ELF-1 (cell line): ENCODE measurements around the gene CLIC3.
"Not testable (repeated sequence)": the region's sequence is repeated elsewhere in the genome, so short reads cannot be mapped to it uniquely, and the experiment has no call there.

Experiments
- DNase-seq: peaks from one replicate; pipeline ENCODE4 v3.0.0-alpha.2; 2016; ENCODE audit warnings: low read depth, low spot score

CLIC3 gene, protein sequence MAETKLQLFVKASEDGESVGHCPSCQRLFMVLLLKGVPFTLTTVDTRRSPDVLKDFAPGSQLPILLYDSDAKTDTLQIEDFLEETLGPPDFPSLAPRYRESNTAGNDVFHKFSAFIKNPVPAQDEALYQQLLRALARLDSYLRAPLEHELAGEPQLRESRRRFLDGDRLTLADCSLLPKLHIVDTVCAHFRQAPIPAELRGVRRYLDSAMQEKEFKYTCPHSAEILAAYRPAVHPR

DNA sequence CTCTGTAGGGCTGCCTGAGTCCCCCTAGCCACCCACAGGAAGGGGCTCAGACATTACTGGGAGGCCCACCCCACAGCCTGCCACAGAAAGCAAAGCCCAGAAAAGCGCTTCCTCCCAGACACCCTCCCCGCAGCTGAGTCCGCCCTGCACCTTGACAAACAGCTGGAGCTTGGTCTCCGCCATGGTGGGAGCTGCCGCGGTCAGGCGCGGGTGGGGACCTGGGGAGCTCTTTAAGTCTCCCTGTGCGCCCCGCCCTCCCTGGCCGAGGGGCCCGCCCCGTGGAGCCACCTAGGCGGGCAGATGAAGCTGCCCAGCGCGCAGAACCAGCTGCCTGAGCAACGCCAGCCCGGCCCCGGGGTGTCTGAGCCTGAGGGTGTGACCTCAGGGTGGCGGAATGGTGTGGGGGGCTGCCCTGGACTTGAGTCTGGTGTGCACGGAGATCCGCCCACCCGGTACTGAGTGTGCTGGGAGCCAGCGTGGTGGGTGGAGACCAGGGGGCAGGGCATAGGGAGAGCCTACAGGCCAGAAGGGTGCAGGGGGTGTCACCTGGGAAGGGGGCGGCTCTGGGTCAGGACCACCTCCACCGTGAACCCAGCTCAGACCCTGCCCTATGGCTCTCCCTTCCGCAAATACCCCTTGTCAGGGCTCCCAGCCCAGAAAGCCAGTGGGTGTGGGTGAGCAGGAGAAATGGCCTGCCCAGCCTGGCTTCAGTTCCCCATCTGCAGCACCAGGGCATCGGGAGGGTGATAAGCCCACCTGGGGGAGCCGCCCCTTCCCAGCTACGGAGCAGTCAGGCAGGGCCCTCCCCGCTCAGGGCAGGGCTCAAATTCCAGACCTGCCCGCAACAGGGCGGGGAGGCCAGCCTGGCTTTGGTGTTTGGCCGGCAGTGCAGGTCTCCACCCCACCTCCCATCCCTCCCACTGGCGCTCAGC, at the start of gene CLIC3:
Gene CLIC3, minus strand, starts transcription at position 208 of the 932 bp plus-strand sequence. Its CDS starts 25 bp downstream, at position 183.
- peak; percentile 57 for DNase-seq

DNA sequence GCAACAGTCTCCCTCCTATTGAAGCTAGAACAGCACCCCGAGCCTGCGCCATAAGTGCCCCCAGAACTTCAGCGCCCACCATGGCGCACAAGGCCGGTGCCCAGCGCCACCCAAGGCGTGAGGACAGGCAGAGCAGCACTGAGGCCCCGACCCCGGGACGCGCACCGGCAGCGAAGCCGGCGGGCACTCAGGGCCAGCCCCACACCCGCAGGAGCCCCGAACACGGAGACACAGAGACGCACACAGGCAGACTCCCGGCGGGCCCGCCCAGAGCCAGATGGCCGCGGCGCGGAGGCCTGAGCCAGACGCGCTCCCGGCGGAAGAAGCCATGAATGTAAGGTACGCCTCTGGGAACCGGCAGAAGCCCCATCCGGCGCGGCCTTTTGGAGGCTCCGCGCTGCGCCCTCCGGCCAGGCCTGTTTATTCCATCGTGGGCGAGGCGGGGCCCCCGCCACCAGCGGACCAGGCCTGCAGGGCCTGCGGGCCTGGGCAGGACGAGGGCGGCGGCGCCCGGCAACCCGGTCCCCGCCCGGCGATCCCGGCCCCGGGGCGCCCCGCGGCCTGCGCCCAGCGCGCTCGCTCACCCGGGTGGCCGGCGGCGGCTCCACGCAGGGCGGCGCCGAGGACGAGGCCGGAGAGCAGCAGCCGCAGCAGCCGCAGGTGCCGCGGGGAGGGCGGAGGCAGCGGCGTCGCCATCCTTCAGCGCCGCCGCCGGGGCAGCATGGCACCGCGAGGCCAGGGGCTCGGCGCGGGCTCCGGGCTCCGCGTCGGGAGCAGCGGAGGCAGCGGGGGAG, 49.1 kb upstream of the CLIC3 start:
- peak; percentile 31 for DNase-seq

DNA sequence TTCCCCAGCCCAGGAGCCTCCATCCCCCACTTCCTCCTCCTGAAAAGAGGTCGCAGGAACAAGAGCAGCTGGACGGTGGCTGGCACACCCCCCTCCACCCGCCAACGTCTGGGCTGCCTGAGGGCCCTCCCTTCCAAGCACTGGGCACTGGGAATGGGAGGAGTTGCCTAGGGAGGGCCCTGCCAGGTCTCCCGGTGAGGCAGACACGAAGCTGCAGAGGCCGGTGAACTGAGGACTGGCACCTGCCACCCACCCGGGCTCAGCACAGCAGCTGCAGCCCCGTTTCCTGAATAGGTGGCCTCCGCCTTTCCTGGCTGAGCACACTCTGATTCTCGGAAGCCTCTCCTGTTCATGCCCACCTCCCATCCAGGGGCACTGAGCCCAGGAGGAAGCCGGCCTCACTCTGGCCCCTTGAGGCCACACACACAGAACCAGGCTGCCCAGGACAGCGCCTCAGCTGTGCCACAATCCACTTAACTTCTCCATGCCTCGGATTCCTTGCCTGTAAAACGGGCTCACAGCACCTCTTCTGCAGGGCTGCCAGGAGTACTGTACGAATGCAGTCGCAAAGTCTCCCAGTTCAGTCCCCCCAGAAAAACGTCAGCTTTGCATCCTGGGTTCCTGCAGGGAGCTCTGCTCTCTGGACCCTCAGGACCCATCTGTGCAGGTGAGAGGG, 48.3 kb upstream of the CLIC3 start:
- no peak for DNase-seq

DNA sequence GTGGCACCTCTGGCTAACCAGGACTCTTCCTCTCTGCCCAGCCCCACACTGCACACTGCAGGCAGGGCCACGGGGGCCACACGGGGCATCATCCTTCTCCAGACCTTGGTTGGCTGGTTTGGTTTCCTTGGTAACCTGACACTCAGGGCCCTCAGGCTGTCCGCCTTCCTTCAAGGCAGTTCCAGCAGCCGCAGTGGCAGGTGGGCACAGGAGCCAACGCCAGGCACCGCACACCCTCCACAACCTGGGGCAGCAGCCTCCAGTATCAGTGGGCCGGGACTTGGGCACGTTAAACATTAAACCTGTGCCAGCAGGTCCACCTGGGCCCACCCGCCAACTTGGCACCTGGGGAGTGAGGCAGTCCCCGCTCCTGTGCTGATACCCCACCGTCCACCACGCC, 47.7 kb upstream of the CLIC3 start:
- DNase-seq, result no peak

DNA sequence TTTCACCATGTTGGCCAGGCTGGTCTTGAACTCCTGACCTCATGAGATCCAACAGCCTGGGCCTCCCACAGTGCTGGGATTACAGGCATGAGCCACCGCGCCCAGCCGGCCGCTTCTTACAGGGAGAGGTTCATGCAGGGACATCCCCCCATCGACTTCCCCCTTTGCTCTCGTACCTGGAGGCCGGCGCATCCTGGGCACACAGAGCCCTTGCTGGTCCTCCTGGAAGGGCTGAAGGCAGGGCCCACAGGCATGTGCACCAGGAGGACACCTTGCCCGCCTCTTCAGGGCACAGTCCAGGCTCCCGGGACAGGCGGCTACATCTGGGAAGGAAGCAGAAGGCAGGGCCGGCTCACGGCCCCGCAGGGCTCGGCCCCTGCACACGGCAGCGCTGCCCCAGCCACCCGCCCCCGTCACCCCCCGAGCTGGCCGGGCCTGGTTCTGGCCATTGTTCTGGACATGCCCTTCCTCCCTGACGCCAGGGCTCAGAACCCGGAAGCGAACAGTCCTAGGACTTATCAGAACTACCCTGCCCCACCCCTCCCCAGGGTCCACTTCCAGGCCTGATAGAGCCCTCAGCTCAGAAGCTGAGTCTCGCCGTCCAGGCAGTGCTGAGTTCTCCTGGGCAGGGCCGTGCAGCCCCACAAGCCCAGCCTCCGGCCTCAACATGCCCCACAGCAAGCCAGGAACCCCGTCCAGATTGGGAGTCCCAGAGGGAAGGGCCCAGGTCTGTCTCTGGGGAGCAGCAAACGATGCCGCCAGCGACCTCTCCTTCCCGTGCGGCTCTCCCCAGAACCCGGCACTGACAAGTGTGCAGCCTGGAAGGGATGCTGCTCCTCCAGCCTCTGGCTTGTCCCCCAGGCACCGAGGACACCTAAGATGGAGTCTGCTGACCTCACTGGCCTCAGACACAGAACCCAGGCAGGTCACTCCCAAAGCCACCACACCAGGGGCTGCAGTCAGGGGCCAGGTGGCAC, 46.7 kb upstream of the CLIC3 start:
- DNase-seq, result no peak

DNA sequence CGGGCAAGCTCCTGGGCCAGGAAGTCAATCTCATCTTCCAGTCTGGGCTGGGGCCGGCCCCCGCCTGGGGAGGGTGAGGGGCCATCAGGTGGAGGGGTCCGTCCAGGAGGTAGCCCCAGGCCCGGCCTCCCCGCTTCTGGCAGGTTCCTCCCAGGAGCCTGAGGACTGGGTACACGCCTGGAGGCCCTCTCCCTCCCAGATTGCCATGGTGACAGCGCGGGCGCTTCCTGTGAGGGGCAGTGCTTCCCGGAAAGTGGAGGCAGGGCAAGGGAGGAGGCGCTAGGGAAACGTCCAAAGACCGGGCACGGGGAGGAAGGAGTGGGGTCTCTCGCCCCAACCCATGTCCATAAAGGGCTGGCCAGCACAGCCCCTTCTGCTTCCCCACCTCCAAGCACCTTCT, 44.8 kb upstream of the CLIC3 start:
- DNase-seq, result no peak

DNA sequence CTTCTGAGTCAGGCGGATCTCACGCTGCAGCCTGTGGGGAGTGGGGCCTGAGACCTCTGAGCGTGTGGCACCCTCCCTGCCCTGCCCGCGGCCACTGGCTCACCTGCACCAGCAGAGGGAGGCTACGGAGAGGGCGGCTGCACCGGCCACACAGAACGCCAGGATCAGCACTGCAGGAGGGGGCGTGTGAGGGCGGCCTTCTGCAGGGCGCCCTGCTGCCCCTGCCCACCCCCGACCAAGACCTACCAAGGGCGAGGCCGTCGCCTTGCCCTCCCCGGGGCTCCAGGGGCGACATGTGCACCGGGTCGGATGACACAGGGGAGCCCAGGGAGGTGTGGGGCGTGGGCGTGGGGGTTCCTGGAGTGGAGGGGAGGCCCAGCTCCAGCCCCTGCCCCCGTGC, 44.2 kb upstream of the CLIC3 start:
- DNase-seq, result no peak

DNA sequence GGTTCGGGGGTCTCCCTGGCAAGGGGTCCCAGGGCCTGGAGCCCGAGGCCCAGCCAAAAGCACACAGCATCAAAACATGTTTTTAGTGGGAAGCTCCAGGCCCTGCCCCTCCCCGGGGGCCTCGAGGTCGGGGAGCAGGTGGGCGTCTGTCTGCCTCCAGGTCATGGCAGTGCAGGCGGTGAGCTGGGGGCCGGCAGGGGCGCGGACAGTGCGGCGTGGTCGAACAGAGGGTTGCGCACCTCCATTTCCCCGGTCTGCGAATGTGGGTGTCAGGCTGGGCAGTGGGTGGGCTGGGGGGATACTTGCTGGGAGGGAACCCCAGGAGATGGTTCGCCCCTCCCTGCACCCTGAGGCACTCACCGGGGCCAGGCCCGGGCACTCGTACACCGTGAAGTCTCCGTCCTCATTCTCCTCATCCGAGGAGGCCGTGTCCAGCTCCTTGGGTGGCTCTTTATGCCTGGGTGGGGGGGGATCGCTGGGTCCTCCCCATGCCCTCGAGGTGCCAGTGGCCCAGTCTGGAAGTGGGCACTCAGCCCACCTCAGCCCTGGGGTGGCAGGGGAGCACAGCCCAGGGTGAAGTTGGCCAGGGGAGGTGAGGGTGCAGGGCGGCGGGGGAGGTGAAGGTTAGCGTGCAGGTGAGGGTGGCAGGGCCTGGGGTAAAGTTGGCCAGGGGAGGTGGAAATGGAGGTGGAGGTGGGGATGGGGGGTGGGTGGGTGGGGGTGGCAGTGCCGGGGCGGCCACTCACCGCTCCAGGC, 43.4 kb upstream of the CLIC3 start:
- no peak for DNase-seq

DNA sequence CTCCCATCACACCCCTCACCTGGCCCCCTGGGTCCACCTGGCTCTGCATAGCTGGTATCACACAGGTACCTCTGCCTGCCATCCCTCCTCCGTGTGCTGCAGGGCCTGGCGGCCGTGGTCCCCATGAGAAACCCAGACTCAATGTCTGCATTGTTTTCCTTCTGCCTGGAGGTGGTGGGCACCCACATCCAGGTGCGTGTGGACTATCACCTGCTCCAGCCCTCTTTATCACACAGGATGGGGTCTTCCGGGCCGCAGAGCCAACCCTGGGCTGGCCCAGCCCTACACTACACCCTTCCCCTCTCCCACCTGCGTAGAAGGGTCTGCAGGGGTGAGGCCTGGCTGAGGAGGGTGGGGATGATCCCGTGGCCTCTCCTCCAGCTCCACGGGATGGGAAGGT, 42.5 kb upstream of the CLIC3 start:
- DNase-seq, result no peak

DNA sequence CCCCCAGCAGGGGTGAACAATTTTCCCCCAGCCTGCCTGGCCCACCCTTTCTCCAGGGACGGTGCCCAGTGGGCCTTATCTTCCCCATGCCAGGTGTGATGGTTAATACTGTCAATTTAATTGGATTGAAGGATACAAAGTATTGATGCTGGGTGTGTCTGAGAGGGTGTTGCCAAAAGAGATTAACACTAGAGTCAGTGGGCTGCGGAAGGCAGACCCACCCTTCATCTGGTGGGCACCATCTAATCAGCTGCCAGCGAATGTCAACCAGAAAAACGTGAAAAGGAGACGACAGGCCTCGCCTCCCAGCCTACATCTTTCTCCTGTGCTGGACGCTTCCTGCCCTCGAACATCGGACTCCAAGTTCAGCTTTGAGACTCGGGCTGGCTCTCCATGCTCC, 41.1 kb upstream of the CLIC3 start:
- no peak for DNase-seq

DNA sequence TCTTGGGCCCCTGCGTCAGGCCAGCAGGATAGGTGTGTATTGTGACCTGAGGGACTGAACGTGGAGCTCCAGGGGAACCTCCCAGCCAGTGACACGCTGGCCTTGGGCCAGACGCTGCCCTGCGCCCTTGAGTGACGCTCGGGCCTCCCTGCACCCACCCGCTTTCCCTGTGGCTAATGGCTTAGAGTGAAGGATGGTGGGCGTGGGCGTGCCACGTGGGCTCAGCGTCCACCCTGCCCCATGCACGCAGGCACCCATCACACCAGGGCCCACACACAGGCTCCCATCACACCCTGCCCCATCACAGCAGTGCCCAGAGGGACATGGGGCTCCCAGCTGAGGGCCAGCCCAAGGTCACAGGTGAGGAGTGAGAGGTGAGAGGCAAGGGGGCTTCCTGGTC, 40.7 kb upstream of the CLIC3 start:
- DNase-seq, result no peak

DNA sequence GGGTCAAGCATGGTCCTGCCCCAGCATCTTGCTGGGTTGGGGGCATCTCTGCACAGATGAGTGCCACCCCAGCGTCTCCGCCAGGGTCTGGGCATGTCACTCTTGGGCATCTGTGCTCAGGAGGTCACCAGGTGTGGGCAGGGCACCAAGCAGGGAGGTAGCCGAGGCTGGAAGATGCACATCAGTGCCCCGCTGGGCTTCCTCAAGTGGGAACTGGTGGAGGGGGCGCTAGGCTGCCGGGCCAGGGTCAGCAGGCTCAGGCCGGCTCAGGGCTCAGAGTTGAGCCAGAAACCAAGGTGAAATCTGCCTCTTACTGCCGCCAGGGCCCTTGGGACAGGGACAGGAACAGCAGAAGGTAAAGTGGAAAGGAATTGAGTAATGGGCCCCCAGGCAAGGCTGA, 39.6 kb upstream of the CLIC3 start:
- no peak for DNase-seq

DNA sequence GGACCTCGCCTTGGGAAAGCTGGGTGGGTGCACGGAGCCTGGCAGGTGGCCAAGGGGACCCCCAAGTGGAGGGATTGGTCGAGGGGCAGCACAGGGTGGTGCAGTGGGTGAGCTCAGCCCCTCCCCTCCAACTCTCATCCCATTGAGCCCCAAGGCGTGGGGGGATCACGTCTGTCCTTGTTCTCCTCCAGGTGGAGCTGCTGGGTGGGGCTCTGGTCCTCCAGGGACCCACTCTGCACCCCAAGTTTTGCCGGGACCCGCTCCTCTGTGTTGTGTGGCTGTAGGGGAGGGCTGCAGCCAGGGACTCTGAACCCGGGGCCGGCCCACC, 39.1 kb upstream of the CLIC3 start:
- DNase-seq, result no peak

DNA sequence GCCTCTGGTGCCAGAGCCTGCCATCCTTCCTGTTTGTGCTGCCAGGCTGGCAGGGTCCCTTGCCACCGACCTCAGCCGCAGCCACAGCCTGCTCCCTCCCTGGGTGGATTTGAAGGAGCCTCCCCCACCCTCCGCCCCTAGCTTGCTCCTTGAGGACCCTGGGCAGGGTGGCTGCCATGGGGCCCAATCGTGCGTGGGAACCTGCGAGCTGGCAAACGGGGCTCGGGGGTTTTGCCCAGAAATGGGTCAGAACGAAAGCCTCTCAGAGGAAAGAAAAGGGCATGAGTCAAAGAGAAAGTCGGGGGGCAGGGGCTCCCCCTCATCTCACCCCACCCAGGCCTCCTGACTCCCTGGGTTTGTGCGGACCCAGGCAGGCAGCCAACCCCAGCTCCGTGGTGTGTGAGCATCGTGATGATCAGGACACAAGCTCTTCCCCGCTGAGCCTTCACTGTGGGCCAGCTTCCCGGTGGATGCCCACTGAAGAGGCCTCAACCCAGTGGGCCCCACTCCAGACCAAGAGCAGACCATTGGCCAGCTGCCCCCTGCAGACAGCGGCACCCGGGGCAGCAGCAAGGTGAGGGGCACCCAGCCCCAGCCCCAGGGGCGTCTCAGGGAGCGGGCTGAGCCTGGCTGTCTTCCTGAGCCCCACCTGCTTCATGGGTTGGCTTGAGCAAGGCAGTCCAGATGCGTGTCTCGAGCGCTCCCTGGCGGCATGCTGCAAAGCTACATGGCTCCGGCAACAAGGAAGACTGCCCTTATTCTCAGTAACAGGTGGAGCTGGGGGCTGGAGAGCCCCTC, 38.5 kb upstream of the CLIC3 start:
- DNase-seq, result peak; percentile 88

DNA sequence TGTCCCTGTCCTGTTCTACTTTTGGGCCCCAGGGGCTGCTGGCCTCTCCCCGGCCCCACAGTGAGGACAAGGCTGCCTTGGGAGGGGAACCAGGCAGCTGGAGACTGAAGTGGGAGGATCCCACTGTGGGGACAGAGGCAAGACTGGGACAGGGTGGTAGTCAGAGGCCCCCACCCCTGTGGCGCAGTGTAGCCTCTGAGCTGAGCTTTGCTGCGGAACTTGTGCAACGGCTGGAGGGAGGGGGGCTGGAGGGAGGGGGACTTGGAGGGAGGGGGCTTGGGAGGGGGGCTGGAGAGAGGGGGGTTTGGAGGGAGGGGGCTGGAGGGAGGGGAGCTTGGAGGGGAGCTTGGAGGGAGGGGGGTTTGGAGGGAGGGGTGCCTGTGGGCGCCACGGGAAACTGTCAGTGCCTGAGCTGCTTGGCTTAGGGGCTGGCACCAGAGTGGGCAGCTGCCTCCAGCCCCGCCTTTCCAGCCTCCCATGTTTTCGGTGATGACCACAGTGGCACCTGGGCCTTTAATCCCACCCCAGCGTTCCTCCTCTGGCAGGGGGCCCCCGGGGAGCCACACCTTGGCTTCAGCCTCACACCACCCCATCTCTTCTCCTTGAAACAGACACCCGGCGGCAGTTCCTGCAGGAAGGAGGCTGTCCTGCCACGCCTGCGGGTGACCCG, 37.8 kb upstream of the CLIC3 start:
- DNase-seq, result no peak

DNA sequence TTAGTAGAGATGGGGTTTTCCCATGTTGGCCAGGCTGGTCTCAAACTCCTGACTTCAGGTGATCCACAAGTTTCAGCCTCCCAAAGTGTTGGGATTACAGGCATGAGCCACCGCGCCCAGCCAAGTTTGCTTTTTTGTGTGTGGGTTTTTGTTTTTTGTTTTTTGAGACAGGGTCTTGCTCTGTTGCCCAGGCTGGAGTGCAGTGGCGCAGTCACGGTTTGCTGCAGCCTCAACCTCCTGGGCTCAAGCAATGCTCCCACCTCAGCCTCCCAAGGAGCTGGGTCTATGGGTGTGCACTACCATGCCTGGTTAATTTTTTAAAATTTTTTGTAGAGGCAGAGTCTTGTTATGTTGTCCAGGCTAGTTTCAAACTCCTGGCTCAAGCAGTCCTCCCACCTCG, 37.1 kb upstream of the CLIC3 start:
- DNase-seq, result not testable (repeated sequence)

DNA sequence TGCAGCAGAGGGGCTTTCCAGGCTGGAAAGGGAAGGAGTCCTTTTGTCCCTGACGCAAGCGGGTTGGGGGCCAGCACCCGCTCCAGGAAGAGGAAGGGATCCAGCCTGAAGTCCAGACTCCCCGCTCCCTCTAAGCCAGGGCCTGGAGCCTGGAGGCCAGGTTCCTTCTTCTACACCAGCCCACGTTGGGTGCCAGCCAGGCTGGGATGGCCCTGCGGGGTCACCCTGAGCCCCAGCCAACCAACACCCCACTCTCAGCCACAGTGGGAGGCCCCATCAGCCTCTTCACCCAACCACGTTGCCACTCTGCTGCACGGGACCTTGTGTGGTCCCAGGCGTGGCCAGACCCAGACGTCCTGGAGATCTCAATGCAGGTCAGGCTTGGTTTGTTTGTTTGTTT, 36.5 kb upstream of the CLIC3 start:
- DNase-seq, result no peak

DNA sequence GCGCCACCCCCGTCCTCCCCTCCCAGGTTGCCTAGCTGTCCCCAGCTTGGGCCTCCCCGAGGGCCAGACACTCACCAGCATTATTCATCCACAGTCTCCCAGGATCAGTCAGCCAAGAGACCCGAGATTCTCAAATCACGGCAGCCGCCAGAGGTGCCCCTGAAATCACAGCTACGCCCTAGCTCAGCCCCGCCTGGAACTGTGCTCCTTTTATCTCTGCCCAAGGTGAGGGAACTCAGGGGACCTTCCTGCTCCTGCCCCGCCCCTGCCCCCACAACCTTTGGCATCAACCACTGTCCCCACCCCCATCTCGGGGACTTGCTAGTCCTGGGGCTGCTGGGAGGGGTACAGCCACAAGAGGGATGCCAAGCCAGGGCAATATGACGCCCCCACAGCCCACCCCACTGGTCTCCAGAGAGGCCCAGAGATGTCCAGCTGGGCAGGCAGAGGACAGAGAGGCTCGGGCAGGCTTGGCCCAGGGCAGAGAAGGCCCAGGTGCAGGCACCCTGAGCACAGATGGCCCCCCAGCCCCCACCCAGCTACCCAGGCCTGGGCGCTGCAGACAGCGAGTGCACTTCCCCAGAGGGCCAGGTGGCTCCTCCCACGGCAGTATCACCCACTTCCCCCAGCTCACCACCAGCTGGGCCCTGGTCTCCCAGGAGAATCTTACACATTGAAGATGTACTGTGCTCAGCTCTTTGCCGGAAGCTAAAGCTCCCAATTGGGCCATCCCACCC, 35.7 kb upstream of the CLIC3 start, which contains the start of gene FUT7:
Gene FUT7, minus strand, starts transcription at position 185 of the 737 bp plus-strand sequence. Its CDS starts 97 bp downstream, at position 88.
- no peak for DNase-seq
